AG08395 (cell line): ENCODE data around the gene PLEKHA8.

ENCODE experiments used
- DNase-seq: peaks from one replicate; pipeline ENCODE4 v3.0.0; 2012; ENCODE audit warnings: mixed read lengths, low spot score

PLEKHA8 gene

GRCh38 chr7:30146127-30146612 lies 118.0 kb downstream of the PLEKHA8 start:
- no peak for DNase-seq

DNA sequence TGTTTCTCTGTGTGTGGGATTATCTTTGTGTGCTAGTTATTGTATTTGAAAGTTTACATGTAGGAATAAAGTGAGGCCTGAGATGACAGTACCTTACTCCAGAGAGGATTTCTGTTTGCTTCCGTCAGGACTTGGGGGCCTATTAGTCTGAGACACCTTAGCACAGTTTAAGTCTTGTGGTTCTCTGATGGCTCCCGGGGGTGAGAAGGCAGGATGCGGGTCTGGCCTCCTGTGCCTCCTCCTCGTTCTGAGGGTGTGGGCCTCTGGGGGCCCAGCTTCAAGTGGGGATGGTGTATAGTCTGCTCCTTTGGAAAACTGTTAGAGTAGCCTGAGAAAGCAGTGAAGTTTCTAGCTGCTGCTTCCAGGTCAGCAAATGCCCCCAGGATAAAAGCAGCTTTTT lies 119.0 kb downstream of the PLEKHA8 start:
- DNase-seq: no peak

DNA sequence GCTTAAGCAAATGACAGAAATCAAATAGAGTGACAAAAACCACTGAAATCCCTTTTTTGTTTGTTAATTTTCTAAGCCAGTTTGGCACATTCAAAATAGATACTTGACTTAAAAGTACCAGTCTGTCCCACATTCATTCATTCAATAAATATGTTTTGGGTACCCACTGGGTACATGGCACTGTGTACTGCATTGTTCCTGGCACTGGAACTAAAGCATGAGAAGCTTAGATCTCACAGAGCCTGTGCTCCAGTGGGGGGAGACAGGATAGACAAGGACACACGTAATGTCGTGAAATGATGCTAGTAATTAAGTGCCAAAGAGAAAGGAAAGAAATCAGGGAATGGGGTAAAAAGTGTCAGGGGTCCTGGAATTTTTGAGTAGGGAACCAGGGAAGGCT lies 119.6 kb downstream of the PLEKHA8 start:
- DNase-seq: no peak

- DNase-seq: no peak
Observed at GRCh38 chr7:30148426-30148825, 120.2 kb downstream of the PLEKHA8 start.

DNA sequence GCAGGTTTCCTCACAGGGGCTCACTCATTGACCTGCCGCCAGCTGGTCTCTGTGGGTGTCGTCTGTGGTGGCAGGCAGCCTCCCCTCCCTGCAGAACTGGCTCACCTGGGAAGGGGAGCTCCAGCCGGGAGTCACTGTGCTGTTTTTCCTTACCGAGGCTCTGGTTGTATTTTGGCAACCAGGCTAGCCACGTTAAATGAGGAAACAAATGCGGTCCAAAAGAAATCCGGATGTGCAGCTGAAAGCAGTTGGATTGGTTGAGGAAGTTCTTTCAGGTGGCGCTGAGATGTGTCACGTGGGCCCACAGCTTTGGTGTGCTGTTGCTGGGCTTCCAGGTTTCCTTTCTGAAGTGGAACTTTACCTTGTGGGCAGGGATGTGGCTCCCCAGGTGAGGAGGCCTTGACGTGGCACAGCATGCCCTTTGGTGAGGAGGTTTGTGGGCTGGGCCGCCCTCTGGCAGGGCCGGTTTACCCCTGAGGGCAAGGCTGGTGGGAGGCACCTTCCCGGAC lies 120.8 kb downstream of the PLEKHA8 start:
- DNase-seq: no peak

DNA sequence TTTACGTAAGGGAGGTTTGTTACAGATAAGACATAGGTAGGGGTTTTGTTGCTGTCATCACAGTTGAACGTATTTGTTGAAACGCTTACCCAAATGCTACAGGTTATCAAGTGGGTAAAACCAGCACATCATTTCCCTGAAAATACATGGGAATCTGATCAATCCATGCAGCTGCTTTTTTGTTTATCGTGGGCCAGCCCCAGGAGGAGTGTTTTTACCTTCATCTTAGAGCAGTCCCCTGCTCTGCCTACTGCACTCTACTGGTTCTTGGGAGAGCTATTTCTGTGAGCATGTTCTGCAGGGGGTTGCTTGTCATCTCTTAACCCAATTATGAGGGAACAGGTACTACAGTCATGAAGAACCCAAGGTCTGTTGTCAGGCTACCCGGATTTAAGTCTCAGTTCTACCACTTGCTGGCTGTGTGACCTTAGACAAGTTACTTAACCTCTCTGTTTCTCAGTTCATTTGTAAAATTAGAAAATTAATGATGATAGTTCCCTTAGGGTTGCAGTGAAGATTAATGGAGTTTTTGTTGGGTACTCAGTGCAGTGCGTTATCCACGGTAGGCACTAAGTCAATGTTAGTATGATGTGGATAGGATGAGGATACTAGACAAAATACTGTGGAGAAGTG lies 121.5 kb downstream of the PLEKHA8 start:
- no peak for DNase-seq

DNA sequence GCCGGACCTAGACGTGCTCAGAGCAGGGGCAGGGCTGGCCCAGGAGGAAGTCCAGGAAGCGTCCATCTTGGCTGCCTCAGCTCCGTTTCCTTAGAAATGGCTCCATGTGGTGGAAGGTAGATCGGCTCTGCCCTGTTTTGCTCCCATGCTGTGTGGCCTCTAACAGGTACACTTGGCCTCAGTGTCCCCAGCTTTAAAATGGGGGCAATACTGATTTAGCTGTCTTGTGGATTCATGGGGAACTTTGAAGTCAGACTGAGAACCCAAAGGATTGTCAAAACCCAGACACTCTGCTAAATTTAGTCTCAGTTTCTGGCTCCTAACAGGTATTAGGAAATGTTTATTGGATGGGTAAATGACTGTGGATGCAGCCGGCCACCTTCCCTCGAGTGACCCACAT lies 122.5 kb downstream of the PLEKHA8 start:
- no peak for DNase-seq

- no peak for DNase-seq
Observed at GRCh38 chr7:30154111-30154587, 125.9 kb downstream of the PLEKHA8 start.

DNA sequence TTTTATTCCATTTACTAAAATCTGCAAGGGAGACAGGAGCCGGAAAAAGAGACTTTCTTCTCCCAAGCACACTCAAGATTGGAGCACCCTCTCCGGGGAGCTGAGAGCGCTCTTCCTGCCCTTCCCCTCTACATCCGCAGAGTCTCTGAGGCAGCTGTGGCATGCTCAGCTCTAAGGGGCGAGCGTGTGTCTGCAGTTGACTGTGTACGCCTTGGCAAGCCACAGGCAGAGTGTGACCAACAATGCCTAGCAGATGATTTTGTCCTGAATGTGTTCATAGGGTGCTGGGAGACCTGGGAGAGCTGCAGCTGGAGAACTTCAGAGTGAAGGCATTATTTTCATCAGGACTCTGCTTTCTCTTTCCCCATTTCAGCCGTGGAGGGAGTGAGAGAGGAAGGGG lies 127.3 kb downstream of the PLEKHA8 start:
- DNase-seq: no peak

DNA sequence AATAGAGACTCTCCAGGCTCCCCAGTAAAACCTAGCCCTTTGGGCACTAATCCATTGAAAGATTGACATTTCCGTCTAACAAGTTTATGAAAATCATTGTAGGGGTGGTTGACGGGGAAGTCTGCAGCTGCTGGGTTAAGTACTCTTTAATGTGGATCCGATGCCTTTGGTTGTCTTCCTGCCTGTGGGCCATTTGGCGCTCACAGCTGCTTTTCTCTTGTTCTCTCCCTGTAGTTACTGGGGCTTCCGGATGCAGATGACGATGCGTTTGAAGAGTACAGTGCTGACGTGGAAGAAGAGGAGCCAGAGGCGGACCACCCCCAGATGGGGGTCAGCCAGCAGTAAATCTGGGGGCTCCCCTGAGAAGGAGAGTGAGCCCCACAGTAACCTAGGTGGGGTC lies 129.0 kb downstream of the PLEKHA8 start:
- no peak for DNase-seq

DNA sequence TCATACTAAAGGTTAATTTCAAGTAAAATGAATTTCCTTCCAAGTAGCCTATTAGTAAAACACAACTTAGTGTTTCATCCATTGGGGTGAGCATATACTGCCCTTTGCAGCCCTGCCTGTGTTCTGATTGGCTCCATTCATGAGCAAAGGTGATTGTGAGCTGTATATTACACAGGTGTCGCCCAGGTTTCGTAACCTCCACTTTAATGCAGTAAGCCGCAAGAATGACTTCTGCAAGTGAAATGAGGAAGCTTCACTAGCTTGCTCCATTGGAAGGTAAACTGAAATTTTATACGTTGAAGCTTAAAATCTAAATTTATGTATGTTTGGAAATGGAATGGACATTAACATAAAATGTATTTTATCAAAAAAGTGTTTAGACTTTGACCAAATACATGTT lies 131.0 kb downstream of the PLEKHA8 start:
- no peak for DNase-seq

DNA sequence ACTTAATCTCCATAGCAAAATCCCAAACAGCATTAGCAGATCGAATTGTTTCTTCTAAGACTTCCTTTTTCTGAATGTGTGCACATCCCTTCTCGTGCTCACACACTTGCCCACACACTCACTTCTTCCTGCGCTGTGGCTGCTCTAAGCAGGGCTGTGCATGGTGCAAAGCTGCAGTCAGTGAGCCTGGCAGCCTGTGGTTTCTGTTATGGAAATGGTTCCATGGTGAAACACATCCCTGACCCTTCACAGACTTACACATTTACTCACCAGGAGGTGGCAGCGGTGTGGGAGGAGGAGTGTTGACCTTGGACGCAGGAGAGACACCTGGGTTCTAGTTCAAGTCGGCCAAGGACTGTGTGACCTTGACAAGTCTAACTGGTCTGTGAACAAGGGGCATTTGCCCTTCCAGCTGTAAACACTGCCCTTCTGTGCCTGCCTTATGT lies 131.5 kb downstream of the PLEKHA8 start:
- DNase-seq: peak; percentile 29

- no peak for DNase-seq
Observed at GRCh38 chr7:30160329-30160728, 132.1 kb downstream of the PLEKHA8 start.

DNA sequence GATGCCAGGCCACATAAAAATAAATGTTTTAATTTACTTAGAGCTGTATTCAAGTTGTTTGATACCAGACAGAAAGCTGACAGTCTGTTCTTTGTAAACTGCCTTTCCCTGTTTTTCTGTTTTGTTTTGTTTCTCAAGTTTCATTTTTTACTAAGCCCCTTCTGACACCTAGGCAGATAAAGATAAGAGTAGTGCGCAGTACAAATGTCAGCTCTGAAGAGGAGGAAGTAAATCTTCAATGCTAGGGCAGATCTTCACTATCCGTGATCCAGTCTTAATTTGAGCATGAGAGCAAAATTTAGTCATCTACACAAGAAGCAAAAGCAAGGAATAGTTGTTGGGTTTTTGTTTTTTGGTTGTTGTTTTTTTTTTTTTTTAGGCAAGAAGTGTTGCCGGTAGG lies 133.9 kb downstream of the PLEKHA8 start:
- no peak for DNase-seq

- DNase-seq: no peak
Observed at GRCh38 chr7:30162622-30163124, 134.5 kb downstream of the PLEKHA8 start.

- DNase-seq: no peak
Observed at GRCh38 chr7:30163231-30163894, 135.2 kb downstream of the PLEKHA8 start.

DNA sequence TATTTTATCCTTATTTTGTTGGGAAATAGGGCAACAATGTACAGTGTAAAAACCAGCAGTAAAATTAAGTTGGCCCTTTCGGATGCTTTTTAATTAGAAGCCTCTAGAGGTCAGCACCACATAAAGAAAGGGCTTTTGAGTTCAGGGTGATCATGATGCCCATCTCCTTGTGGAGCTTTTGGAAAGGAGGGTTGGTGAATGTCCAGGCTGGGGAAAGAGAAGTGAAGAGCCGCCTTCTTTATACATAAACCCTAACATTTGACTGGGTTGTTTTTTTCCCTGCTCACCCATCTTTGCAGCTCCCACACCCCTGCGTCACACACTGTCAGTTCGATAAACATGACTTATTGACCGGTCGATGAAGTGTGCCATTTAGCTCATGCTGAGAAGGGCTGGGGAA lies 136.4 kb downstream of the PLEKHA8 start:
- DNase-seq: peak; percentile 65

DNA sequence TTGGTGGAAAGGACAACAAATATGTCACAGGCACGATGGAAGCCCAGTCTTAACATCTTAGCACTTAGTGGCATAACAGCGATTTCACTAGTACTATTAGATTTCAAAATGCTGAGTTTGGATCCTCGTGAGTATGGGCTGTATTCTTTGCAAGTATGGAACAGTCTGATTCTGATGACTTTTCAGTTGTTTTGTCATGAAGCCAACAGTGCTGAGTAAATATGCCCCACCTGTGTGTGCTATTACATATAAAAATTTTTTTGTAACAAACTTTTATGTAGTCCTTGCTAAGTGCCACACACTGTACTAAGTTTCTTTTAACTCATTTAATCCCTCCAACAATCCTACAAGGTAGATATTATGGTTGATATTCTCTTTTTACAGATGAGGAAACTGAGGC lies 137.4 kb downstream of the PLEKHA8 start:
- DNase-seq: no peak

GRCh38 chr7:30166155-30166840 lies 138.1 kb downstream of the PLEKHA8 start:
- no peak for DNase-seq

- DNase-seq: no peak
Observed at GRCh38 chr7:30166841-30167235, 138.6 kb downstream of the PLEKHA8 start.

GRCh38 chr7:30167901-30168300 lies 139.7 kb downstream of the PLEKHA8 start:
- no peak for DNase-seq

DNA sequence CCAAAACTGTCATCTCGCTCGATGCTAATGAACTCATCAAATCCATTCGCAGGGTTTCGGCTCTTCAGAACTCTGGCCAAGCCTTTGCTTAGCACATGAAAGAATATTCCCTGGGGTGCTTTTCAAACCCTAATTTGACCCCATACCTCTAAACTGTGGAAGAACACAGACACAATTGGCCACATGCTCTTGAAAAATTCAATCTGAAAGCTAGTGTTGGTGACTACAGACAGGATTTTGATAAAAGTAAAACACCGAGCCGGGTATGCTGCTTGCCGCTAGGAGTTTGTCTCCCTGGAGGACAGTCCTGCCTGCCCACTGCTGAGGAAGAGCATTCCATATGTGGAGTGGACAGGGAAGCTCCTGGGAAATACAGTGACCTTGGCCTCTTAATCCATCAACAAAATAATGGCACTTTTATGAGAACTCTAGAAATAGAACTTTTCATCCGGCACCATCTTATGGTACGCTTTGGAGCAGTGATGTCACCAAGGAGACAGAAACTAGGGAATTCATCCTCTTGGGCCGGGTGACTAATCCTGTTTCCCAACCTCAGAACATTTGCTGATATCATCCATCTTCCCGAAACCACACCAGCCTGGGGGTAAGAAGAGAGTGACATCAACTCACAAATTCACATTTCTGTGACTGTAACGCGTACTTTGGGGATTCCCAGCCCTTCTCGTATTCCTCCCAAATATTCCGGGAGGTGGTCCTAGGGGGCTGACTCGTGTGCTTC lies 140.8 kb downstream of the PLEKHA8 start:
- peak; percentile 93 for DNase-seq
